ENCODE results near the gene EIF2D. TPM values are rescaled to one million over a fixed set of nuclear protein-coding genes. Genes with fewer than 3 reads are reported as not detected.
"Not testable (repeated sequence)": the region's sequence is repeated elsewhere in the genome, so short reads cannot be mapped to it uniquely, and the experiment has no call there.

EIF2D gene
- total RNA-seq, 1 donor from 2014 or later: 65.4 TPM

DNA sequence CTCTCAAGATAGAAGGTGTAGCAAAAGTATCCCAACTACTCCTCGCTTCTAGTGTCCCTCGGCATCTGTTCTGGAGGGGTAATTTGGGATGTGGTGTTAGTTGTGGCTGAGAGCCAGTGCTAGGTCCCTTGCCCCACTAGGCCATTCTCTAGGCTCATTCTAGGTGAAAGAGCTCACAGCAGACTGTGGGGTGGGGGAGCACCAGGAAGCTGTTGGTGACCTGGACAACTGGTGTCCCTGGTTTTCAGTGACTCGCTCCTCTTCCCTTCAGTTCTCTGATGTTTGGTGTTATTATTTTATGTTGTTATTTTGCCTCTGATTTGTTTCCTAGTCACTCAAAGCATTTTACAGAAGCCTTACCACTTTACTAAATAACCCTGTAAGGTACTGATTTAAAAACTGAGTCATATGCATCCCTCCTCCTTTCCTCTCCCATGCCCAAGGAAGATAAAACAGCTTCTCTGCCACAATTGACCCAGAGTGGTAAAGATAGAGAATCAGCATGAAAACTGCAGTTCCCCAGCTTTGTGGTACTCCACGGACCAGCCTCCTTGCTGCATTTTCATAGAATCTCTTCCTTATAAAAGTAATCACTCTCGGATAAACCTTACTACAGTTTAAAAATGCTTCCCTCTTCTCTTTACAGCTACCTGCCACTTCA is 37.1 kb upstream of the EIF2D start:
- Mint-ChIP-seq H3K4me1 (no peaks in the 10 kb centered on the region), H3K9me3 (no peaks in the 10 kb centered on the region), H3K27ac (no peak overlapping the region), H3K36me3 (ENCODE audit: low read depth) (no peaks in the 10 kb centered on the region), H3K4me3 (no peak overlapping the region), H3K27me3 (no peaks in the 10 kb centered on the region)
- intact Hi-C loops (cut with micrococcal nuclease): no loop called here
- CTCF ChIA-PET: interaction anchor here (0.7 to 4.0 kb wide), 5 partner anchors 10 to 333 kb away, joined by 3 to 14 read pairs (median 6); partner anchors contain the start of gene DYRK3
- DNase-seq (no peak), ATAC-seq (ENCODE audit: low read depth) (no peak)
- POLR2A ChIA-PET: no interaction called here
- TF ChIP-seq, protein P1, sequence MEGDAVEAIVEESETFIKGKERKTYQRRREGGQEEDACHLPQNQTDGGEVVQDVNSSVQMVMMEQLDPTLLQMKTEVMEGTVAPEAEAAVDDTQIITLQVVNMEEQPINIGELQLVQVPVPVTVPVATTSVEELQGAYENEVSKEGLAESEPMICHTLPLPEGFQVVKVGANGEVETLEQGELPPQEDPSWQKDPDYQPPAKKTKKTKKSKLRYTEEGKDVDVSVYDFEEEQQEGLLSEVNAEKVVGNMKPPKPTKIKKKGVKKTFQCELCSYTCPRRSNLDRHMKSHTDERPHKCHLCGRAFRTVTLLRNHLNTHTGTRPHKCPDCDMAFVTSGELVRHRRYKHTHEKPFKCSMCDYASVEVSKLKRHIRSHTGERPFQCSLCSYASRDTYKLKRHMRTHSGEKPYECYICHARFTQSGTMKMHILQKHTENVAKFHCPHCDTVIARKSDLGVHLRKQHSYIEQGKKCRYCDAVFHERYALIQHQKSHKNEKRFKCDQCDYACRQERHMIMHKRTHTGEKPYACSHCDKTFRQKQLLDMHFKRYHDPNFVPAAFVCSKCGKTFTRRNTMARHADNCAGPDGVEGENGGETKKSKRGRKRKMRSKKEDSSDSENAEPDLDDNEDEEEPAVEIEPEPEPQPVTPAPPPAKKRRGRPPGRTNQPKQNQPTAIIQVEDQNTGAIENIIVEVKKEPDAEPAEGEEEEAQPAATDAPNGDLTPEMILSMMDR (IDR thresholded peaks at IDR 0.05): no peak

DNA sequence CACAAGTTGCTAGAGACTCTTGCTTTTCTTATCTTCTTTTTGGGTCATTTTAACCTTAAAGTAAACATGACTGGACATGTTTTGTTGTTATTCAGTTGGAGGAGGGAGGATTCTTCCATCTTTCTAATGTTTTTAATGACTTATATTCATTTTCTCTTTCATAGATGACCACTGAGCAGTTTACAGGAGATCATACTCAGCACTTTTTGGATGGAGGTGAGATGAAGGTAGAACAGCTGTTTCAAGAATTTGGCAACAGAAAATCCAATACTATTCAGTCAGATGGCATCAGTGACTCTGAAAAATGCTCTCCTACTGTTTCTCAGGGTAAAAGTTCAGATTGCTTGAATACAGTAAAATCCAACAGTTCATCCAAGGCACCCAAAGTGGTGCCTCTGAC is 35.0 kb upstream of the EIF2D start:
- TF ChIP-seq, protein P1 (IDR thresholded peaks at IDR 0.05): no peak
- no peaks in the 10 kb centered on the region for H3K36me3 Mint-ChIP-seq (ENCODE audit: low read depth)
- ATAC-seq (ENCODE audit: low read depth): no peak
- no peaks in the 10 kb centered on the region for H3K27me3 Mint-ChIP-seq
- H3K9me3 Mint-ChIP-seq: no peaks in the 10 kb centered on the region
- H3K4me1 Mint-ChIP-seq: no peaks in the 10 kb centered on the region
- POLR2A ChIA-PET: no interaction called here
- DNase-seq: no peak
- H3K27ac Mint-ChIP-seq: no peak overlapping the region
- intact Hi-C loops (cut with micrococcal nuclease): no loop called here
- CTCF ChIA-PET: interaction anchor here (4.0 kb wide), 1 partner anchor 17 kb away, joined by 12 read pairs; no protein-coding TSS in a partner anchor
- no peak overlapping the region for H3K4me3 Mint-ChIP-seq

DNA sequence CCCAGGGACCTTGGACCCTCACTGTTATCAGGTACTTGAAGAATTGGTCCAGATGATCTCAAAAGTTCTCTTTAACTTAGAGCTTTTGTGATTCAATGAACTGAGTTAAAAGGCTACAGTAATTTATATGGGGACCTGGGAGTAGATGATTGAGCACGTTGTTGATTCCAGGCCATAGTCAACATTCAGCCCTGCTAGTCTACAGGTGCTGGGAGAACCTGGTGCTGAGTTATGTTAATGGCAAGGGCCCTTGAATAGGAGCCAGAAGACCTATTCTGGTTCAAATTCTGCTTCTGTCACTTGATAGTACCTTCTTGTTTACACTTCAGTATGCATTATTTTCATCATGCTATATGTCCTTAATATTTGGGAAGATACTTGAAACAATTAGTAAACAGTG is 34.2 kb upstream of the EIF2D start:
- Mint-ChIP-seq H3K36me3 (ENCODE audit: low read depth) (no peaks in the 10 kb centered on the region), H3K9me3 (no peaks in the 10 kb centered on the region), H3K27ac (no peak overlapping the region), H3K4me3 (no peak overlapping the region), H3K27me3 (no peaks in the 10 kb centered on the region), H3K4me1 (no peaks in the 10 kb centered on the region)
- ATAC-seq (ENCODE audit: low read depth): no peak
- ChIA-PET POLR2A (no interaction called here), CTCF (no interaction called here)
- TF ChIP-seq, protein P1 (IDR thresholded peaks at IDR 0.05): no peak
- DNase-seq: no peak
- intact Hi-C loops (cut with micrococcal nuclease): no loop called here

DNA sequence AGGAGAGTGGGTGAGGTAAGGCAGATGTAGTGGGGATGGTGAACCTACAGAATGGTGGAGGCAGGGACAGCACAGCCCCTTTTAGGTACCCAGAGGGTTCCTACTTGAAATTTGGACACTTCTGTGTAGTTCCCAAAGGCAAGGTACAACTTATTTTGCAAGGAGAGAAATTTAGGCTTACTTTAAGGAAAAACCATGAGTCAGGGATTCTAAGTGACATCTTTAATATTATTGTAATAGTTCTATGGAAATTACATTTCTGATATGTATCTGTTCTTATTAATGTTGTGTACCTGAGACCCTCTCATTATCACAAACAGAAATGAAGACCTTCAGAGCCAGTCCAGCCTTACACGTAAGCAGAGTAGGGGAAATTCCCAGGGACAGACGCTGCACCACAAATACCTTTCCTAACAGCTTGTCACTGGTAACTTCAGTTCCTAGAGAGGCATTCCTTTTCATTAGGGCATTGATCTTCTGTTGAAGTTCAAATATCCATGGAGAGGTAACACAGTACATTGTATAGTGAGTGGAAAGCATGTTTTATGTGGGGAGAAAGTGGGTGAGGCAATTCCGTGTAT is 30.9 kb upstream of the EIF2D start:
- POLR2A ChIA-PET: interaction anchor here (0.5 kb wide), 1 partner anchor 254 kb away, joined by 3 read pairs; the partner anchor contains the start of gene IL24
- TF ChIP-seq, protein P1 (IDR thresholded peaks at IDR 0.05): no peak
- no peak for ATAC-seq (ENCODE audit: low read depth)
- no peak overlapping the region for H3K4me3 Mint-ChIP-seq
- no peaks in the 10 kb centered on the region for H3K4me1 Mint-ChIP-seq
- DNase-seq: no peak
- CTCF ChIA-PET: no interaction called here
- no peaks in the 10 kb centered on the region for H3K36me3 Mint-ChIP-seq (ENCODE audit: low read depth)
- no peaks in the 10 kb centered on the region for H3K9me3 Mint-ChIP-seq
- H3K27ac Mint-ChIP-seq: no peak overlapping the region
- H3K27me3 Mint-ChIP-seq: no peaks in the 10 kb centered on the region
- intact Hi-C loops (cut with micrococcal nuclease): no loop called here

DNA sequence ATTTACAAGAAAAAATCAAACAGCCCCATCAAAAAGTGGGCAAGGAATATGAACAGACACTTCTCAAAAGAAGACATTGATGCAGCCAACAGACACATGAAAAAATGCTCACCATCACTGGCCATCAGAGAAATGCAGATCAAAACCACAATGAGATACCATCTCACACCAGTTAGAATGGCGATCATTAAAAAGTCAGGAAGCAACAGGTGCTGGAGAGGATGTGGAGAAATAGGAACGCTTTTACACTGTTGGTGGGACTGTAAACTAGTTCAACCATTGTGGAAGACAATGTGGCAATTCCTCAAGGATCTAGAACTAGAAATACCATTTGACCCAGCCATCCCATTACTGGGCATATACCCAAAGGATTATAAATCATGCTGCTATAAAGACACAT is 29.8 kb upstream of the EIF2D start:
- intact Hi-C loops (cut with micrococcal nuclease); H3K27ac Mint-ChIP-seq; H3K9me3 Mint-ChIP-seq; H3K27me3 Mint-ChIP-seq; DNase-seq; H3K4me3 Mint-ChIP-seq; POLR2A ChIA-PET; ATAC-seq (ENCODE audit: low read depth); H3K36me3 Mint-ChIP-seq (ENCODE audit: low read depth); H3K4me1 Mint-ChIP-seq; CTCF ChIA-PET: not testable (repeated sequence)

Data from activated B cell treated with CpG ODN at 0.5 μM for 24 hours (primary cell).